Common myeloid progenitor, CD34-positive (primary cell): ENCODE data around the gene AKAP12.

Experiments
- CTCF ChIA-PET: fragments of 350-600 bp; sonication (Branson Sonifier 250); formaldehyde crosslinking; loops from one replicate; lab custom pipeline; 2021; ENCODE audit warnings: antibody characterized with exemption; lab: Charles Lee
- POLR2A ChIA-PET: fragments of 350-600 bp; sonication (Branson Sonifier 250); formaldehyde crosslinking; loops from one replicate; lab custom pipeline; 2021; ENCODE audit warnings: antibody characterized with exemption; lab: Charles Lee
- DNase-seq, 3 donors: peaks; one replicate each; pipeline versions ENCODE4 v3.0.0 to v3.0.0-alpha.2; 2013
- H3K27ac ChIP-seq, 2 experiments: 1 replicate in 1 of 2; 2 replicates in 1 of 2; pipeline ENCODE4 v1.7.0; 2013; ENCODE audit warnings: inconsistent platforms in 2 of 2, low read length in 2 of 2, mild to moderate bottlenecking in 2 of 2, low read depth in 1 of 2, moderate library complexity in 1 of 2; ENCODE audit not compliant: severe bottlenecking in 2 of 2, insufficient read depth in 1 of 2, poor library complexity in 1 of 2
- H3K27me3 ChIP-seq, 5 experiments: replicated peaks in 2 of 5; 1 replicate in 3 of 5; 2 replicates in 2 of 5; pipeline versions ENCODE4 v1.6.1 to v1.7.0; 2013; ENCODE audit warnings: low read length in 4 of 5, mild to moderate bottlenecking in 2 of 5, moderate library complexity in 2 of 5, inconsistent platforms in 1 of 5; ENCODE audit not compliant: insufficient read depth in 5 of 5, control insufficient read depth in 4 of 5
- H3K36me3 ChIP-seq, 4 experiments: 1 replicate in 2 of 4; 2 replicates in 2 of 4; pipeline versions ENCODE4 v1.6.1 to v1.7.0; 2013; ENCODE audit warnings: low read length in 3 of 4, control low read depth in 1 of 4, mild to moderate bottlenecking in 1 of 4; ENCODE audit not compliant: control insufficient read depth in 4 of 4, insufficient read depth in 4 of 4
- H3K4me1 ChIP-seq, 4 experiments: 1 replicate in 3 of 4; 2 replicates in 1 of 4; pipeline versions ENCODE4 v1.6.1 to v1.7.1; 2013; ENCODE audit warnings: low read length in 3 of 4, mild to moderate bottlenecking in 3 of 4, control low read depth in 1 of 4, inconsistent platforms in 1 of 4, moderate library complexity in 1 of 4; ENCODE audit not compliant: control insufficient read depth in 4 of 4, insufficient read depth in 4 of 4; ENCODE audit errors: control extremely low read depth in 1 of 4
- H3K4me3 ChIP-seq, 7 experiments: 1 replicate in 4 of 7; 2 replicates in 3 of 7; pipeline versions ENCODE4 v1.5.1 to v1.7.0; 2013; ENCODE audit warnings: mild to moderate bottlenecking in 7 of 7, low read length in 6 of 7, moderate library complexity in 6 of 7, inconsistent platforms in 2 of 7, low read depth in 2 of 7, control low read depth in 1 of 7; ENCODE audit not compliant: insufficient read depth in 4 of 7, control insufficient read depth in 1 of 7; ENCODE audit errors: extremely low read depth in 1 of 7
- H3K9me3 ChIP-seq, 5 experiments: 1 replicate in 4 of 5; 2 replicates in 1 of 5; pipeline versions ENCODE4 v1.6.1 to v1.7.1; 2013; ENCODE audit warnings: low read length in 4 of 5, mild to moderate bottlenecking in 2 of 5, inconsistent platforms in 1 of 5, low read depth in 1 of 5, moderate library complexity in 1 of 5; ENCODE audit not compliant: control insufficient read depth in 4 of 5, insufficient read depth in 2 of 5; ENCODE audit errors: control extremely low read depth in 1 of 5
- WGBS: methylation state at CpG from one replicate; pipeline ENCODE4 v1.1.5; 2013; ENCODE audit not compliant: insufficient coverage; 5-methylcytosine and 5-hydroxymethylcytosine counted together

AKAP12 gene

GRCh38 chr6:151289399-151290007 lies 49.7 kb downstream of the AKAP12 start:
- no peaks in the 10 kb centered on the region for H3K9me3 ChIP-seq
- peaks cover 0 to 30% (median 14%) of the 10 kb centered on the region in 5 experiments for H3K27me3 ChIP-seq
- H3K27ac ChIP-seq: no peak overlapping the region
- no peaks in the 10 kb centered on the region for H3K36me3 ChIP-seq
- CTCF ChIA-PET: no interaction called here
- 90% methylated on average over 1 of the region's 2 CpGs for WGBS
- POLR2A ChIA-PET: no interaction called here
- DNase-seq: peak; percentile 21 to 72 (median 61)
- H3K4me1 ChIP-seq: peaks cover 0 to 10% (median under 1%) of the 10 kb centered on the region in 4 experiments
- no peak overlapping the region for H3K4me3 ChIP-seq

- H3K27me3 ChIP-seq: peaks cover 0 to 28% (median 18%) of the 10 kb centered on the region in 5 experiments
- peaks cover 0 to 10% (median under 1%) of the 10 kb centered on the region in 4 experiments for H3K4me1 ChIP-seq
- ChIA-PET POLR2A (no interaction called here), CTCF (no interaction called here)
- no peak overlapping the region for H3K27ac ChIP-seq
- H3K4me3 ChIP-seq: no peak overlapping the region
- 91% methylated on average over 5 of the region's 11 CpGs for WGBS
- no peaks in the 10 kb centered on the region for H3K9me3 ChIP-seq
- DNase-seq: no peak
- H3K36me3 ChIP-seq: no peaks in the 10 kb centered on the region
Observed at GRCh38 chr6:151290877-151291721, 51.3 kb downstream of the AKAP12 start.

GRCh38 chr6:151291722-151292059 lies 51.9 kb downstream of the AKAP12 start:
- no peak for DNase-seq
- no peaks in the 10 kb centered on the region for H3K9me3 ChIP-seq
- ChIA-PET CTCF (no interaction called here), POLR2A (no interaction called here)
- H3K4me3 ChIP-seq: no peak overlapping the region
- peaks cover 0 to 28% (median 18%) of the 10 kb centered on the region in 5 experiments for H3K27me3 ChIP-seq
- H3K4me1 ChIP-seq: peaks cover 0 to 10% (median under 1%) of the 10 kb centered on the region in 4 experiments
- 89% methylated on average over 2 of the region's 2 CpGs for WGBS
- no peak overlapping the region for H3K27ac ChIP-seq
- H3K36me3 ChIP-seq: no peaks in the 10 kb centered on the region

- peak in 1 of 3 donors; percentile 7 for DNase-seq
- no peaks in the 10 kb centered on the region for H3K9me3 ChIP-seq
- WGBS: 91% methylated on average over 3 of the region's 5 CpGs
- no peak overlapping the region for H3K27ac ChIP-seq
- H3K4me3 ChIP-seq: no peak overlapping the region
- ChIA-PET CTCF (interaction anchor here (1.2 kb wide), 1 partner anchor 33 kb away, joined by 4 read pairs; no protein-coding TSS in a partner anchor), POLR2A (interaction anchor here (0.6 kb wide), 1 partner anchor 136 kb away, joined by 4 read pairs; no protein-coding TSS in a partner anchor)
- peaks cover 0 to 31% (median 18%) of the 10 kb centered on the region in 5 experiments for H3K27me3 ChIP-seq
- no peaks in the 10 kb centered on the region for H3K36me3 ChIP-seq
- H3K4me1 ChIP-seq: peaks cover 0 to 10% (median under 1%) of the 10 kb centered on the region in 4 experiments
Observed at GRCh38 chr6:151292974-151293687, 53.4 kb downstream of the AKAP12 start.

- ChIA-PET CTCF (interaction anchor here (1.2 kb wide), 1 partner anchor 32 kb away, joined by 4 read pairs; no protein-coding TSS in a partner anchor), POLR2A (interaction anchor here (0.6 kb wide), 1 partner anchor 137 kb away, joined by 4 read pairs; no protein-coding TSS in a partner anchor)
- Histone ChIP-seq H3K27ac (no peak overlapping the region), H3K4me3 (no peak overlapping the region), H3K27me3 (peaks cover 0 to 31% (median 15%) of the 10 kb centered on the region in 5 experiments), H3K36me3 (no peaks in the 10 kb centered on the region), H3K9me3 (no peaks in the 10 kb centered on the region), H3K4me1 (peaks cover 0 to 10% (median under 1%) of the 10 kb centered on the region in 4 experiments)
- WGBS: no CpG with 5 or more reads among the region's 3 CpGs
- DNase-seq: no peak
Observed at GRCh38 chr6:151293688-151294016, 53.9 kb downstream of the AKAP12 start.

- WGBS: 90% methylated on average over 5 of the region's 6 CpGs
- CTCF ChIA-PET: interaction anchor here (0.6 to 1.2 kb wide), 2 partner anchors 30 to 31 kb away, joined by 3 to 4 read pairs; no protein-coding TSS in a partner anchor
- POLR2A ChIA-PET: no interaction called here
- no peak for DNase-seq
- H3K4me3 ChIP-seq: no peak overlapping the region
- H3K4me1 ChIP-seq: peaks cover 0 to 4% (median 0%) of the 10 kb centered on the region in 4 experiments
- no peaks in the 10 kb centered on the region for H3K9me3 ChIP-seq
- no peaks in the 10 kb centered on the region for H3K36me3 ChIP-seq
- peaks cover 0 to 31% (median 15%) of the 10 kb centered on the region in 5 experiments for H3K27me3 ChIP-seq
- no peak overlapping the region for H3K27ac ChIP-seq
Observed at GRCh38 chr6:151294561-151295101, 54.9 kb downstream of the AKAP12 start.
